Keratinocyte (primary cell): ENCODE data around the gene KCNN3. TPM values are rescaled to one million over a fixed set of nuclear protein-coding genes. Genes with fewer than 3 reads are reported as not detected.

Experiments
- DNase-seq: peaks from one replicate; pipeline ENCODE4 v3.0.0-alpha.2; 2011; ENCODE audit warnings: low read depth, missing footprints, low spot score
- FAIRE-seq: peaks from 2 replicates; lab custom pipeline; 2011; peaks lifted over from hg19 to GRCh38; lab: Jason Lieb, UNC
- H2AFZ ChIP-seq: 2 replicates; pipeline ENCODE4 v1.6.0; 2012; ENCODE audit warnings: low read length, control low read depth, inconsistent platforms; ENCODE audit not compliant: control insufficient read depth
- H3K27ac ChIP-seq: 2 replicates; pipeline ENCODE4 v1.5.1; 2011; ENCODE audit warnings: low read length; ENCODE audit not compliant: control insufficient read depth, insufficient read depth
- H3K27me3 ChIP-seq: 3 replicates; pipeline ENCODE4 v1.6.0; 2011; ENCODE audit warnings: low read length; ENCODE audit not compliant: control insufficient read depth, insufficient read depth; ENCODE audit errors: extremely low read depth
- H3K36me3 ChIP-seq, 2 experiments: 2 replicates in 1 of 2; 3 replicates in 1 of 2; pipeline ENCODE4 v1.5.1; 2011; ENCODE audit warnings: low read length in 2 of 2, mild to moderate bottlenecking in 1 of 2; ENCODE audit not compliant: control insufficient read depth in 2 of 2, insufficient read depth in 2 of 2; ENCODE audit errors: extremely low read depth in 1 of 2
- H3K4me1 ChIP-seq: 3 replicates; pipeline ENCODE4 v1.5.1; 2011; ENCODE audit warnings: low read length; ENCODE audit not compliant: control insufficient read depth, insufficient read depth; ENCODE audit errors: extremely low read depth
- H3K4me2 ChIP-seq: 3 replicates; pipeline ENCODE4 v1.6.0; 2011; ENCODE audit warnings: low read depth, low read length; ENCODE audit not compliant: control insufficient read depth, insufficient read depth; ENCODE audit errors: extremely low read depth
- H3K4me3 ChIP-seq, 3 experiments: fragments of 200-600 bp in 1 of 3; sonication (generic) in 1 of 3; 2 replicates in 2 of 3; 3 replicates in 1 of 3; pipeline ENCODE4 v1.5.1; 2011 to 2016; ENCODE audit warnings: low read length in 3 of 3, mild to moderate bottlenecking in 3 of 3, control low read depth in 2 of 3, inconsistent platforms in 1 of 3, low read depth in 1 of 3, mixed read lengths in 1 of 3, mixed run types in 1 of 3, moderate library complexity in 1 of 3; ENCODE audit not compliant: control insufficient read depth in 2 of 3, insufficient read depth in 2 of 3; ENCODE audit errors: extremely low read depth in 1 of 3
- H3K79me2 ChIP-seq: 2 replicates; pipeline ENCODE4 v1.6.0; 2012; ENCODE audit warnings: low read length; ENCODE audit not compliant: control insufficient read depth, insufficient read depth
- H3K9ac ChIP-seq: 3 replicates; pipeline ENCODE4 v1.6.0; 2011; ENCODE audit warnings: low read length; ENCODE audit not compliant: control insufficient read depth, insufficient read depth; ENCODE audit errors: extremely low read depth
- H3K9me1 ChIP-seq: 3 replicates; pipeline ENCODE4 v1.6.0; 2011; ENCODE audit warnings: low read length; ENCODE audit not compliant: control insufficient read depth, insufficient read depth; ENCODE audit errors: extremely low read depth
- H3K9me3 ChIP-seq: 2 replicates; pipeline ENCODE4 v1.5.1; 2012; ENCODE audit warnings: low read depth, low read length; ENCODE audit not compliant: control insufficient read depth
- H4K20me1 ChIP-seq: 3 replicates; pipeline ENCODE4 v1.6.0; 2011; ENCODE audit warnings: low read length; ENCODE audit not compliant: control insufficient read depth, insufficient read depth; ENCODE audit errors: extremely low read depth
- CTCF ChIP-seq, 3 experiments: IDR thresholded peaks in 1 of 3; conservative IDR thresholded peaks in 1 of 3; optimal IDR thresholded peaks in 1 of 3; 2 replicates in 2 of 3; 3 replicates in 1 of 3; pipeline versions ENCODE3 to v1.5.1; 2011; ENCODE audit warnings: low read length in 3 of 3, mild to moderate bottlenecking in 3 of 3, moderate library complexity in 2 of 3, control low read depth in 1 of 3, inconsistent platforms in 1 of 3; ENCODE audit not compliant: insufficient read depth in 2 of 3; ENCODE audit errors: extremely low read depth in 1 of 3
- EZH2 ChIP-seq: IDR thresholded peaks from one replicate; pipeline ENCODE4 v1.6.1; 2012; ENCODE audit warnings: inconsistent platforms, mild to moderate bottlenecking, low read length, moderate library complexity
- dilution Hi-C: fragments of 300-500 bp; cut with MboI; formaldehyde crosslinking; loops from one replicate; pipeline ENCODE4 v1.7.0; 2020; ENCODE audit warnings: low sequenced_read_pairs; ENCODE audit not compliant: extremely low pct_ligation_motif_present
- polyA plus RNA-seq, 5 experiments: library from polyadenylated mRNA; depleted of rRNA in 3 of 5; stranded (reverse) in 3 of 5; stranded (forward) in 1 of 5; unstranded in 1 of 5; fragments of >200 nt; gene quantifications; 1 replicate in 1 of 5; 2 replicates in 3 of 5; 3 replicates in 1 of 5; pipeline versions ENCODE4 v1.2.1 to v1.2.3, GENCODE V29; 2011 to 2012; ENCODE audit warnings: missing spikeins in 2 of 5, low read depth in 1 of 5, low replicate concordance in 1 of 5

KCNN3 gene
- polyA plus RNA-seq, 1 donor (not counting 4 experiments of a cell fraction or from before 2014, with no cell fraction given): 0.05 TPM

- dilution Hi-C loops: no loop called here
- Histone ChIP-seq H3K4me1 (no peaks in the 10 kb centered on the region), H3K27me3 (no peaks in the 10 kb centered on the region), H3K9me3 (no peaks in the 10 kb centered on the region), H3K4me3 (no peak overlapping the region), H3K79me2 (no peaks in the 10 kb centered on the region), H4K20me1 (no peaks in the 10 kb centered on the region), H3K27ac (no peak overlapping the region), H2AFZ (no peak overlapping the region), H3K9ac (no peak overlapping the region), H3K9me1 (no peaks in the 10 kb centered on the region), H3K4me2 (no peak overlapping the region), H3K36me3 (no peaks in the 10 kb centered on the region)
- FAIRE-seq: no peak
- TF ChIP-seq CTCF (optimal IDR thresholded peaks at IDR 0.05 in 1 of 3, IDR thresholded peaks at IDR 0.05 in 1 of 3, conservative IDR thresholded peaks at IDR 0.05 in 1 of 3; ENCODE audit: extremely low read depth in 1 of 3, insufficient read depth in 2 of 3, low read length in 3 of 3): no peak
- no peak for TF ChIP-seq EZH2
- no peak for DNase-seq
These were observed 183.6 kb downstream of the KCNN3 start for GRCh38 chr1:154686507-154686906.

- TF ChIP-seq EZH2: no peak
- TF ChIP-seq CTCF (optimal IDR thresholded peaks at IDR 0.05 in 1 of 3, IDR thresholded peaks at IDR 0.05 in 1 of 3, conservative IDR thresholded peaks at IDR 0.05 in 1 of 3; ENCODE audit: extremely low read depth in 1 of 3, insufficient read depth in 2 of 3, low read length in 3 of 3): no peak
- Histone ChIP-seq H3K9me3 (no peaks in the 10 kb centered on the region), H2AFZ (no peak overlapping the region), H3K27ac (no peak overlapping the region), H3K27me3 (no peaks in the 10 kb centered on the region), H3K4me1 (no peaks in the 10 kb centered on the region), H3K4me2 (no peak overlapping the region), H3K9me1 (no peaks in the 10 kb centered on the region), H4K20me1 (no peaks in the 10 kb centered on the region), H3K4me3 (no peak overlapping the region), H3K79me2 (no peaks in the 10 kb centered on the region), H3K9ac (no peak overlapping the region), H3K36me3 (no peaks in the 10 kb centered on the region)
- dilution Hi-C loops: no loop called here
- no peak for FAIRE-seq
- no peak for DNase-seq
These were observed 186.3 kb downstream of the KCNN3 start for GRCh38 chr1:154683820-154684219.
